Measurements from ENCODE around the gene GJD3.
A peak's percentile ranks its signal among the peaks of the same experiment; 100 is the strongest.

GJD3 gene

DNA sequence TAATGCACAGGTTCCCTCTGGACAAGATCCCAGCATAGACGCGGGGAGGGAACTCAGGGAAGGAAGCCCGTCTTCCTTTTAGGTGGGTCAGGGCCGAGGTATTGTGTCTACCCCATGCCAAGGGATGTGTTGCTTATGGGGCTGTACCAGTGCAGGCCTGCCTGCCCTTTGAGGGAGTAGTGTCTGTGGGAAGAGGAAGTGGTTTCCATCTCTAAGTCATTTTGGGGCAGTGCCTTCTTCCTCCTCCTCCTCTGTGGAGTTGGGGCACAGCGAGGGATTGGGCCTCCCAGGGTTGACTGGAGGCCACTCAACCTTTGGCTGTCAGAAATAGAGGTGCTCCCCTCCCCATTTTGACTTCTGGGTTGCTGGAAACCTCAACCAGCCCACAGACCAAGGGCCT lies 26.5 kb downstream of the GJD3 start:
- H2AFZ ChIP-seq (ENCODE audit: low read length, unreplicated experiment), result no peak overlapping the region
- H3K4me1 ChIP-seq (ENCODE audit: control insufficient read depth, insufficient read depth, low read length, unreplicated experiment), result peaks cover 35% of the 10 kb centered on the region
- peaks cover 41% of the 10 kb centered on the region for H3K79me2 ChIP-seq (ENCODE audit: control insufficient read depth, insufficient read depth, low read length, unreplicated experiment)
- H3K27ac ChIP-seq (ENCODE audit: low read depth, low read length), result no peak overlapping the region
- no peaks in the 10 kb centered on the region for H3K36me3 ChIP-seq (ENCODE audit: insufficient read depth, low read length)
- no peaks in the 10 kb centered on the region for H3K27me3 ChIP-seq (ENCODE audit: insufficient read depth, low read length)
- no peak overlapping the region for H3K4me3 ChIP-seq (ENCODE audit: low read depth, low read length)

DNA sequence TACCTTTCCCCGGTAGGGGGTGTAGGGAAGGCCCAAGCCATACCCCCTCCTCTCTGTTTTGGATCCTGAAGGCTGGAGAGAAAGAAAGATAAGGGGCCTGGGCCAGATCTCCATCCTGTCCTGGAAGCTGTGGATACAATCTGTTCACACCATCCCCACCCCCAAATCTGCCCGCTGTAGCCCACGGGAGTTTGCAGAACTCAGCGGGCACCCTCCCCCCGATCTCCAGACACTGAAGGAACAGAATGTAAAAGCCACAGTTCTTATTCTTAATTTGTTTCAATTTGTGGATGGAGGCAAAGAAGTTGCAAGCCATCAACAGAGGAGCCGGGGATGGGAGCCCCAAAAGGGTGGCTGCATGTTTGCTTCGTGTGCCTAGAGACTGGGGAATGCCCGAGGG lies 27.2 kb downstream of the GJD3 start:
- Histone ChIP-seq H3K79me2 (ENCODE audit: control insufficient read depth, insufficient read depth, low read length, unreplicated experiment) (peaks cover 34% of the 10 kb centered on the region), H2AFZ (ENCODE audit: low read length, unreplicated experiment) (no peak overlapping the region), H3K4me1 (ENCODE audit: control insufficient read depth, insufficient read depth, low read length, unreplicated experiment) (peaks cover 38% of the 10 kb centered on the region), H3K27me3 (ENCODE audit: insufficient read depth, low read length) (no peaks in the 10 kb centered on the region), H3K27ac (ENCODE audit: low read depth, low read length) (no peak overlapping the region), H3K36me3 (ENCODE audit: insufficient read depth, low read length) (no peaks in the 10 kb centered on the region), H3K4me3 (ENCODE audit: low read depth, low read length) (no peak overlapping the region)

DNA sequence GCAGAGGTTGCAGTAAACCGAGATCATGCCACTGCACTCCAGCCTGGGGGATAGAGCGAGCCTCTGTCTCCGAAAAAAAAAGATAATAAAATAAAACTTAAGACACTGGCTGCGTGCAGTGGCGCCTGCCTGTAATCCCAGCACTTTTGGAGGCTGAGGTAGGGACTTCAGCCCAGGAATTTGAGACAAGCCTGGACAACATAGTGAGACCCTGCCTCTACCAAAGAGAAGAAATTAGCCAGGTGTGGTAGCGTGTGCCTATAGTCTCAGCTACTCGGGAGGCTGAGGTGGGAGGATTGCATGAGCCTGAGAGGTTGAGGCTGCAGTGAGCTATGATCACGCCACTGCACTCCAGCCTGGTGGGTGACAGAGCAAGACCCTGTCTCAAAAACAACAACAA lies 28.9 kb downstream of the GJD3 start:
- H3K4me1 ChIP-seq (ENCODE audit: control insufficient read depth, insufficient read depth, low read length, unreplicated experiment), result peaks cover 46% of the 10 kb centered on the region
- no peak overlapping the region for H3K27ac ChIP-seq (ENCODE audit: low read depth, low read length)
- H3K27me3 ChIP-seq (ENCODE audit: insufficient read depth, low read length), result no peaks in the 10 kb centered on the region
- peaks cover 6% of the 10 kb centered on the region; the same call in 1 of the 2 replicates for H3K36me3 ChIP-seq (ENCODE audit: insufficient read depth, low read length)
- H3K4me3 ChIP-seq (ENCODE audit: low read depth, low read length), result no peak overlapping the region
- H2AFZ ChIP-seq (ENCODE audit: low read length, unreplicated experiment), result no peak overlapping the region
- peaks cover 37% of the 10 kb centered on the region for H3K79me2 ChIP-seq (ENCODE audit: control insufficient read depth, insufficient read depth, low read length, unreplicated experiment)

GRCh38 chr17:40333781-40334448 lies 30.6 kb downstream of the GJD3 start:
- Histone ChIP-seq H3K4me1 (ENCODE audit: control insufficient read depth, insufficient read depth, low read length, unreplicated experiment) (peaks cover 54% of the 10 kb centered on the region), H3K79me2 (ENCODE audit: control insufficient read depth, insufficient read depth, low read length, unreplicated experiment) (peaks cover 50% of the 10 kb centered on the region)

GRCh38 chr17:40331743-40332641 lies 32.5 kb downstream of the GJD3 start:
- H3K27ac ChIP-seq (ENCODE audit: low read depth, low read length), result peak overlapping the region; percentile 13
- no peak overlapping the region for H2AFZ ChIP-seq (ENCODE audit: low read length, unreplicated experiment)
- peaks cover 73% of the 10 kb centered on the region for H3K4me1 ChIP-seq (ENCODE audit: control insufficient read depth, insufficient read depth, low read length, unreplicated experiment)
- no peaks in the 10 kb centered on the region for H3K27me3 ChIP-seq (ENCODE audit: insufficient read depth, low read length)
- H3K4me3 ChIP-seq (ENCODE audit: low read depth, low read length), result peak overlapping the region; percentile 19; the same call in 1 of the 2 replicates
- H3K36me3 ChIP-seq (ENCODE audit: insufficient read depth, low read length), result peaks cover 6% of the 10 kb centered on the region; the same call in 1 of the 2 replicates
- peaks cover 55% of the 10 kb centered on the region for H3K79me2 ChIP-seq (ENCODE audit: control insufficient read depth, insufficient read depth, low read length, unreplicated experiment)

More at GRCh38 chr17:40333781-40334448, 30.6 kb downstream of the GJD3 start:
- Histone ChIP-seq H3K27me3 (ENCODE audit: insufficient read depth, low read length) (no peaks in the 10 kb centered on the region), H3K36me3 (ENCODE audit: insufficient read depth, low read length) (peaks cover 6% of the 10 kb centered on the region; the same call in 1 of the 2 replicates), H2AFZ (ENCODE audit: low read length, unreplicated experiment) (no peak overlapping the region), H3K27ac (ENCODE audit: low read depth, low read length) (no peak overlapping the region), H3K4me3 (ENCODE audit: low read depth, low read length) (no peak overlapping the region)

DNA sequence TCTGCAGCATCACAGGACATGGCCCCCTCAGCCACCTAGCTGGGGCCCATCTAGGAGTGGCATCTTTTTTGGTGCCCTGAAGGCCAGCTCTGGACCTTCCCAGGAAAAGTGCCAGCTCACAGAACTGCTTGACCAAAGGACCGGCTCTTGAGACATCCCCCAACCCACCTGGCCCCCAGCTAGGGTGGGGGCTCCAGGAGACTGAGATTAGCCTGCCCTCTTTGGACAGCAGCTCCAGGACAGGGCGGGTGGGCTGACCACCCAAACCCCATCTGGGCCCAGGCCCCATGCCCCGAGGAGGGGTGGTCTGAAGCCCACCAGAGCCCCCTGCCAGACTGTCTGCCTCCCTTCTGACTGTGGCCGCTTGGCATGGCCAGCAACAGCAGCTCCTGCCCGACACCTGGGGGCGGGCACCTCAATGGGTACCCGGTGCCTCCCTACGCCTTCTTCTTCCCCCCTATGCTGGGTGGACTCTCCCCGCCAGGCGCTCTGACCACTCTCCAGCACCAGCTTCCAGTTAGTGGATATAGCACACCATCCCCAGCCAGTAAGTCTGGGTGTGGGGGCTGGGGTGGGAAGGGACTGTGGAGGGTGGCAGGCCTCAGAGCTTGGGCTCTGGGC lies 33.6 kb downstream of the GJD3 start:
- no peak overlapping the region for H2AFZ ChIP-seq (ENCODE audit: low read length, unreplicated experiment)
- peak overlapping the region; percentile 19; the same call in 1 of the 2 replicates for H3K4me3 ChIP-seq (ENCODE audit: low read depth, low read length)
- 0 out of 2 replicates have a peak overlapping the region, but pooled peaks have one; percentile 4 for H3K27ac ChIP-seq (ENCODE audit: low read depth, low read length)
- peaks cover 63% of the 10 kb centered on the region for H3K79me2 ChIP-seq (ENCODE audit: control insufficient read depth, insufficient read depth, low read length, unreplicated experiment)
- peaks cover 82% of the 10 kb centered on the region for H3K4me1 ChIP-seq (ENCODE audit: control insufficient read depth, insufficient read depth, low read length, unreplicated experiment)
- no peaks in the 10 kb centered on the region for H3K27me3 ChIP-seq (ENCODE audit: insufficient read depth, low read length)
- H3K36me3 ChIP-seq (ENCODE audit: insufficient read depth, low read length), result peaks cover 6% of the 10 kb centered on the region; the same call in 1 of the 2 replicates

- Histone ChIP-seq H3K27me3 (ENCODE audit: insufficient read depth, low read length) (no peaks in the 10 kb centered on the region), H3K4me3 (ENCODE audit: low read depth, low read length) (no peak overlapping the region), H3K4me1 (ENCODE audit: control insufficient read depth, insufficient read depth, low read length, unreplicated experiment) (peaks cover 82% of the 10 kb centered on the region), H3K27ac (ENCODE audit: low read depth, low read length) (no peak overlapping the region), H3K79me2 (ENCODE audit: control insufficient read depth, insufficient read depth, low read length, unreplicated experiment) (peaks cover 67% of the 10 kb centered on the region), H3K36me3 (ENCODE audit: insufficient read depth, low read length) (peaks cover 6% of the 10 kb centered on the region; the same call in 1 of the 2 replicates), H2AFZ (ENCODE audit: low read length, unreplicated experiment) (no peak overlapping the region)
Observed at GRCh38 chr17:40329839-40330794, 34.4 kb downstream of the GJD3 start.

GRCh38 chr17:40328386-40328766 lies 36.2 kb downstream of the GJD3 start:
- Histone ChIP-seq H3K4me1 (ENCODE audit: control insufficient read depth, insufficient read depth, low read length, unreplicated experiment) (peaks cover 82% of the 10 kb centered on the region), H3K27ac (ENCODE audit: low read depth, low read length) (peak overlapping the region; percentile 40; the same call in 1 of the 2 replicates)

DNA sequence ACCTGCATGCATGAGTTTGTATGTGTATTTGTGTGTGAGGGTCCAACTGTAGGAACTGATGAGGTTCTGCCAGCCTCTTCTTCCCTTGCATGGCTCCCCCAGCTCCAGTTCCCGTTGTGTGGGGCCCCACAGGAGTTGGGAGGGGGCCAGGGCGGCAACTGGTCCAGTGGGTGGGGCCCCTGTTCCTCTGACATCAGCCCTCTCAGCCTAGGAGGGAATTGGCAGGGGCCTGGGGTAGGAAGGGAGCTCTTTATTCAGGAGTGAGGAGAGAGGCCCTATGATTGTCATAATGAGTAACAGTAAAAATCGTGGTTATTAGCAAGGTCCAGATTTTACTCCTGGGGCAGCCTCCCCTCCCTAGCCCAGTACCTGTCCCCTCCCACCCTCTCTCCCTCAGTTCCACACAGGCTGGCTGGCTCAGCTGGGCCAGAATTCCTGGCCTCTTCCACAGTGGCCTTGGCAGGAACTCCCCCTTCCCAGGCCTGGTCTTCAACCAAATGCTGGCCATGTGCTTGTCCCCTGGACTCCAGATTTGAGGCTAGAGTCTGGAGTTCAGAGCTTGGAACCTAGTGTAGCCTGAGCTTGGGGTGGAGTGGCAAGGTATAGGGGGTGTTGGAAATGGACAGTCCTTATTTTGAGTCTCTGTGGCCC lies 36.7 kb downstream of the GJD3 start:
- H3K79me2 ChIP-seq (ENCODE audit: control insufficient read depth, insufficient read depth, low read length, unreplicated experiment), result peaks cover 68% of the 10 kb centered on the region
- H3K4me1 ChIP-seq (ENCODE audit: control insufficient read depth, insufficient read depth, low read length, unreplicated experiment), result peaks cover 87% of the 10 kb centered on the region
- peaks cover 6% of the 10 kb centered on the region; the same call in 1 of the 2 replicates for H3K36me3 ChIP-seq (ENCODE audit: insufficient read depth, low read length)
- H3K4me3 ChIP-seq (ENCODE audit: low read depth, low read length), result 0 out of 2 replicates have a peak overlapping the region, but pooled peaks have one; percentile 17
- H3K27ac ChIP-seq (ENCODE audit: low read depth, low read length), result peak overlapping the region; percentile 40; the same call in 1 of the 2 replicates
- no peaks in the 10 kb centered on the region for H3K27me3 ChIP-seq (ENCODE audit: insufficient read depth, low read length)
- no peak overlapping the region for H2AFZ ChIP-seq (ENCODE audit: low read length, unreplicated experiment)

More at GRCh38 chr17:40328386-40328766, 36.2 kb downstream of the GJD3 start:
- Histone ChIP-seq H3K27me3 (ENCODE audit: insufficient read depth, low read length) (no peaks in the 10 kb centered on the region), H3K79me2 (ENCODE audit: control insufficient read depth, insufficient read depth, low read length, unreplicated experiment) (peaks cover 68% of the 10 kb centered on the region), H3K4me3 (ENCODE audit: low read depth, low read length) (no peak overlapping the region), H3K36me3 (ENCODE audit: insufficient read depth, low read length) (peaks cover 6% of the 10 kb centered on the region; the same call in 1 of the 2 replicates), H2AFZ (ENCODE audit: low read length, unreplicated experiment) (no peak overlapping the region)

Measured in ACC112 (cell line).